ENCODE data around the gene TELO2.

The TELO2 gene

GRCh38 chr16:1458336-1458976 lies 34.7 kb upstream of the TELO2 start:
- Histone ChIP-seq H2AFZ (ENCODE audit: low read depth, low read length) (no peak overlapping the region), H3K36me3 (replicated peaks; ENCODE audit: low read depth, low read length) (no peaks in the 10 kb centered on the region), H3K9ac (ENCODE audit: low read length) (no peak overlapping the region), H3K4me1 (ENCODE audit: low read length) (peaks cover 6% of the 10 kb centered on the region; the same call in 1 of the 2 replicates), H3K4me2 (ENCODE audit: low read length) (no peak overlapping the region), H4K20me1 (ENCODE audit: insufficient read depth, low read length) (no peaks in the 10 kb centered on the region), H3K9me3 (ENCODE audit: insufficient read depth, low read length) (no peaks in the 10 kb centered on the region), H3K27ac (ENCODE audit: low read length) (no peak overlapping the region), H3K79me2 (ENCODE audit: low read length) (no peaks in the 10 kb centered on the region), H3K27me3 (ENCODE audit: low read depth, low read length) (no peaks in the 10 kb centered on the region), H3K4me3 (ENCODE audit: low read length) (no peak overlapping the region)
- TF ChIP-seq CTCF (IDR thresholded peaks at IDR 0.05; ENCODE audit: low read depth, low read length) = no peak
- no peak for TF ChIP-seq EZH2phosphoT487 (IDR thresholded peaks at IDR 0.05; ENCODE audit: low read depth)

- H3K9ac ChIP-seq (ENCODE audit: low read length) = no peak overlapping the region
- no peak for TF ChIP-seq CTCF (IDR thresholded peaks at IDR 0.05; ENCODE audit: low read depth, low read length)
- TF ChIP-seq EZH2phosphoT487 (IDR thresholded peaks at IDR 0.05; ENCODE audit: low read depth) = no peak
- no peaks in the 10 kb centered on the region for H4K20me1 ChIP-seq (ENCODE audit: insufficient read depth, low read length)
These were observed 34.2 kb upstream of the TELO2 start for GRCh38 chr16:1458977-1459341.

GRCh38 chr16:1459967-1460366 lies 33.2 kb upstream of the TELO2 start:
- Histone ChIP-seq H3K79me2 (ENCODE audit: low read length) (no peaks in the 10 kb centered on the region), H3K27me3 (ENCODE audit: low read depth, low read length) (no peaks in the 10 kb centered on the region), H3K36me3 (replicated peaks; ENCODE audit: low read depth, low read length) (no peaks in the 10 kb centered on the region), H3K4me3 (ENCODE audit: low read length) (no peak overlapping the region), H3K4me2 (ENCODE audit: low read length) (no peak overlapping the region), H3K9ac (ENCODE audit: low read length) (no peak overlapping the region), H3K27ac (ENCODE audit: low read length) (no peak overlapping the region), H2AFZ (ENCODE audit: low read depth, low read length) (no peak overlapping the region), H3K9me3 (ENCODE audit: insufficient read depth, low read length) (no peaks in the 10 kb centered on the region), H4K20me1 (ENCODE audit: insufficient read depth, low read length) (no peaks in the 10 kb centered on the region), H3K4me1 (ENCODE audit: low read length) (peaks cover 6% of the 10 kb centered on the region; the same call in 1 of the 2 replicates)
- no peak for TF ChIP-seq EZH2phosphoT487 (IDR thresholded peaks at IDR 0.05; ENCODE audit: low read depth)
- TF ChIP-seq CTCF (IDR thresholded peaks at IDR 0.05; ENCODE audit: low read depth, low read length) = no peak

More at GRCh38 chr16:1458977-1459341, 34.2 kb upstream of the TELO2 start:
- no peaks in the 10 kb centered on the region for H3K27me3 ChIP-seq (ENCODE audit: low read depth, low read length)
- peaks cover 6% of the 10 kb centered on the region; the same call in 1 of the 2 replicates for H3K4me1 ChIP-seq (ENCODE audit: low read length)
- no peaks in the 10 kb centered on the region for H3K79me2 ChIP-seq (ENCODE audit: low read length)
- no peak overlapping the region for H3K27ac ChIP-seq (ENCODE audit: low read length)
- H3K9me3 ChIP-seq (ENCODE audit: insufficient read depth, low read length) = no peaks in the 10 kb centered on the region
- H3K4me2 ChIP-seq (ENCODE audit: low read length) = no peak overlapping the region
- no peak overlapping the region for H3K4me3 ChIP-seq (ENCODE audit: low read length)
- no peaks in the 10 kb centered on the region for H3K36me3 ChIP-seq (replicated peaks; ENCODE audit: low read depth, low read length)
- H2AFZ ChIP-seq (ENCODE audit: low read depth, low read length) = no peak overlapping the region

- Histone ChIP-seq H3K9me3 (ENCODE audit: insufficient read depth, low read length) (no peaks in the 10 kb centered on the region), H3K27me3 (ENCODE audit: low read depth, low read length) (no peaks in the 10 kb centered on the region), H2AFZ (ENCODE audit: low read depth, low read length) (no peak overlapping the region), H3K27ac (ENCODE audit: low read length) (no peak overlapping the region), H3K4me3 (ENCODE audit: low read length) (no peak overlapping the region), H3K36me3 (replicated peaks; ENCODE audit: low read depth, low read length) (no peaks in the 10 kb centered on the region), H3K9ac (ENCODE audit: low read length) (no peak overlapping the region), H4K20me1 (ENCODE audit: insufficient read depth, low read length) (no peaks in the 10 kb centered on the region), H3K4me2 (ENCODE audit: low read length) (no peak overlapping the region), H3K4me1 (ENCODE audit: low read length) (peaks cover 6% of the 10 kb centered on the region; the same call in 1 of the 2 replicates), H3K79me2 (ENCODE audit: low read length) (no peaks in the 10 kb centered on the region)
- TF ChIP-seq CTCF (IDR thresholded peaks at IDR 0.05; ENCODE audit: low read depth, low read length) = no peak
- TF ChIP-seq EZH2phosphoT487 (IDR thresholded peaks at IDR 0.05; ENCODE audit: low read depth) = no peak
These were observed 32.5 kb upstream of the TELO2 start for GRCh38 chr16:1460602-1461138.
